ENCODE results near the gene ODC1. TPM values are rescaled to one million over a fixed set of nuclear protein-coding genes. Genes with fewer than 3 reads are reported as not detected.

ODC1 gene
- total and polyA plus RNA-seq, 2 of the 4 experiments (the other 2 are of a cell fraction) = 117 to 204 TPM

DNA sequence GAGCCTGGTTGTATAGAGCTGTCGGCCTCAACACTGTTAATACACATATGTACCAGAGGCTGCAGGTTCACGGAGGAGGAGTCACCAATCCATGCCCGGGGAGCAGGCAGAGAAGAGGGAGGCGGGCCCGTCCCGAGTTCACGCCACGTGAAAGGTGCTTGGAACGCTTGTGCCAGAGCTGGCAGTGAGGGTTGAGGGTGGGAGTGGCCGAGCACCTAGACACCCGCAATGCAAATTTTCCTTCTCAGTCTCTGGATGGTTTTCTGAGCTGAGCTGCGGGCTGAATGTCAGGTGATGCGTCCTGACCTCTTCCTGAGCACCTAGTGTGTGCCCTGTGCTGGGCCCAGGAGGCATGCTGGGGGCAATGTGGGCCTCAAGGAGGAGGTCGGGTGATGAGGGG is 52.2 kb downstream of the ODC1 start:
- no peak for DNase-seq
- TF ChIP-seq, protein P1, sequence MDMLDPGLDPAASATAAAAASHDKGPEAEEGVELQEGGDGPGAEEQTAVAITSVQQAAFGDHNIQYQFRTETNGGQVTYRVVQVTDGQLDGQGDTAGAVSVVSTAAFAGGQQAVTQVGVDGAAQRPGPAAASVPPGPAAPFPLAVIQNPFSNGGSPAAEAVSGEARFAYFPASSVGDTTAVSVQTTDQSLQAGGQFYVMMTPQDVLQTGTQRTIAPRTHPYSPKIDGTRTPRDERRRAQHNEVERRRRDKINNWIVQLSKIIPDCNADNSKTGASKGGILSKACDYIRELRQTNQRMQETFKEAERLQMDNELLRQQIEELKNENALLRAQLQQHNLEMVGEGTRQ (IDR thresholded peaks at IDR 0.05; ENCODE audit: low read depth, low read length) = no peak
- TF ChIP-seq FOS (IDR thresholded peaks at IDR 0.05; ENCODE audit: low read depth, low read length) (no peak), SMC3 (IDR thresholded peaks at IDR 0.05; ENCODE audit: low read depth, low read length) (no peak), MAZ (IDR thresholded peaks at IDR 0.05; ENCODE audit: borderline replicate concordance, low read depth, low read length) (no peak), BHLHE40 (IDR thresholded peaks at IDR 0.05; ENCODE audit: low read depth, low read length) (no peak), CHD1 (IDR thresholded peaks at IDR 0.05; ENCODE audit: low read depth, low read length) (no peak)
- Histone ChIP-seq H3K23ac (ENCODE audit: low read depth, low read length) (no peak overlapping the region), H3K4me1 (ENCODE audit: control insufficient read depth, insufficient read depth, low read length) (no peaks in the 10 kb centered on the region), H3K9ac (ENCODE audit: low read depth, low read length) (no peak overlapping the region), H2BK15ac (ENCODE audit: low read depth, low read length) (no peak overlapping the region), H3K36me3 (ENCODE audit: control insufficient read depth, insufficient read depth, low read length) (peaks cover 3% of the 10 kb centered on the region; the same call in 1 of the 2 replicates), H2BK120ac (ENCODE audit: low read depth, low read length) (no peak overlapping the region), H3K27me3 (ENCODE audit: control insufficient read depth, insufficient read depth, low read length) (no peaks in the 10 kb centered on the region), H3K4ac (ENCODE audit: low read depth, low read length) (no peak overlapping the region), H2AK9ac (replicated peaks; ENCODE audit: low read depth, low read length, poor library complexity) (no peak overlapping the region), H4K20me1 (ENCODE audit: insufficient read depth, low read length) (peaks cover 10% of the 10 kb centered on the region; the same call in 1 of the 2 replicates), H3K4me2 (ENCODE audit: low read depth, low read length) (no peak overlapping the region), H2AFZ (replicated peaks; ENCODE audit: low read length, poor library complexity) (no peak overlapping the region), H3K18ac (ENCODE audit: low read depth, low read length) (no peak overlapping the region), H4K91ac (ENCODE audit: insufficient read depth, low read depth, low read length) (no peak overlapping the region), H4K5ac (ENCODE audit: low read depth, low read length) (no peak overlapping the region), H3K4me3 (ENCODE audit: insufficient read depth, low read depth, low read length) (no peak overlapping the region), H3K56ac (ENCODE audit: extremely low read depth, insufficient read depth, low read length) (no peak overlapping the region), H4K8ac (ENCODE audit: low read depth in 2 of 2, low read length in 2 of 2) (no peak overlapping the region), H2AK5ac (ENCODE audit: low read depth, low read length) (no peak overlapping the region), H3K14ac (replicated peaks; ENCODE audit: low read depth, low read length) (no peak overlapping the region), H3K79me1 (ENCODE audit: low read depth in 1 of 2, low read length in 2 of 2) (peaks cover 0 to 8% of the 10 kb centered on the region in 2 experiments; a peak in 2 of 4 replicates), H3K9me1 (ENCODE audit: insufficient read depth, low read length) (peaks cover 9% of the 10 kb centered on the region), H3K9me3 (ENCODE audit: control insufficient read depth, insufficient read depth, low read length) (no peaks in the 10 kb centered on the region), H2BK20ac (ENCODE audit: low read depth, low read length) (no peak overlapping the region), H3K27ac (ENCODE audit: insufficient read depth, low read length) (no peak overlapping the region), H2BK5ac (ENCODE audit: low read depth, low read length, poor library complexity, severe bottlenecking) (no peak overlapping the region)
- ChIA-PET POLR2A (ENCODE audit: unreplicated experiment) (no interaction called here), CTCF (no interaction called here)
- no TSS peak for BruUV-seq (replicated peaks)
- intact Hi-C loops (cut with micrococcal nuclease) = no loop called here
- dilution Hi-C loops (cut with HindIII; ENCODE audit: low sequenced_read_pairs, unreplicated experiment) = no loop called here
- 80% methylated on average over 2 of the region's 14 CpGs; no CpG with 5 or more reads in 1 of the 2 experiments for WGBS, 2 experiments (ENCODE audit: extremely low coverage in 2 of 2, insufficient read length in 1 of 2)
- no peak for ATAC-seq (ENCODE audit: low read depth)
- in situ Hi-C loops (cut with MboI; ENCODE audit: low sequenced_read_pairs) = no loop called here

Measured in IMR-90 (cell line).